Putamen (tissue), 1 donor: Measurements from ENCODE around the gene CTNNA3.
"Not testable (repeated sequence)": the region's sequence is repeated elsewhere in the genome, so short reads cannot be mapped to it uniquely, and the experiment has no call there.

Experiments used
- DNase-seq: peaks from one replicate; pipeline ENCODE4 v3.0.0-alpha.2; 2016; ENCODE audit warnings: low spot score

The CTNNA3 gene

DNA sequence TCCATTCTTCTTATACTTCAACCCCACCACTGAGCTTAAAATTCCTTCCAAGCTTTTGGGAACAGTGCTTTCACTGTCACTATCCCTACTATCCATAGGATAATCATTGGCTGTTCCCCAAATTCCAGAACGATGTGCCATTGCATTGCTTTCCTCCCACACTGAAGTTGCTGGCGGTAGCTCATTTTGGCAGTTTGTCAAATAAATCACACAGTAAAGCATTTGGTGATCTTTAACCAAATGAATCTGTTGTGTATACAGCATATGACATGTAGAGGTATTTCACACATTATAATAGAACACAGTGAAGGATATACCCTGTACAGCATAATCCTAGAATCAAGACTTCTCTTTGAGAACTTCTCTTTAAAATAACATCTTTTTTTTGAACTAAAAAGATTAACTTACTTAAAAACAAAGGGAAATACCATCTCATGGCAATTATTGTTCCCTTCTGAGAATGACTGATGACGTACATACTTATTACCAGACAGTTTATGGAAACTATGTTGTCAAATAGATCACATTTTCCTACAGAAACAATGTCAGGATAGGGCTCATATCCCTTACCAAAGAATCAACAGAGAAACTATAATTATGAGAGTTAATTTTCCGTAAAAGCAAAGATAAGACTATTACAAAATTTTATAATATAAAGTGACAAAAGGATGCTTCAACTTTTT is 93.6 kb downstream of the CTNNA3 start:
- DNase-seq, result no peak

DNA sequence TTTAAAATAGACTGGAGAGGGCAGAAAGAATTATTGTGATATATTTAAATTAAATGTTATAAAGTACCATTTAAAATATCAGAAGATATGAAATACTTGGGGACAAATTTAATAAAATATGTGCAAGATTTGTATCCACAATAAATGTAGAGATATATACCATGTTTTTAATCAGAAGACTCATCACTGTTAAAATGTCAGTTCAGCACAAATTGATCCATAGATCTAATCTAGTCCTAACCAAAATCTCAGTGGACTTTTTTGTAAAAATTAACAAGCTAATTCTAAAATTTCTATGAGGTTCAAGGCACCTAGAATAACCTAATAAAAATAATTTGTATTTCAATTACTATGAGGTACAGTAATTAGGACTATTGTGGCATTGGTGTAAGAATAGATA is 96.4 kb downstream of the CTNNA3 start:
- no peak for DNase-seq

GRCh38 chr10:67596641-67597040 is 99.4 kb downstream of the CTNNA3 start:
- no peak for DNase-seq

- DNase-seq, result no peak
Measured at GRCh38 chr10:67587771-67588170, 108.2 kb downstream of the CTNNA3 start.

DNA sequence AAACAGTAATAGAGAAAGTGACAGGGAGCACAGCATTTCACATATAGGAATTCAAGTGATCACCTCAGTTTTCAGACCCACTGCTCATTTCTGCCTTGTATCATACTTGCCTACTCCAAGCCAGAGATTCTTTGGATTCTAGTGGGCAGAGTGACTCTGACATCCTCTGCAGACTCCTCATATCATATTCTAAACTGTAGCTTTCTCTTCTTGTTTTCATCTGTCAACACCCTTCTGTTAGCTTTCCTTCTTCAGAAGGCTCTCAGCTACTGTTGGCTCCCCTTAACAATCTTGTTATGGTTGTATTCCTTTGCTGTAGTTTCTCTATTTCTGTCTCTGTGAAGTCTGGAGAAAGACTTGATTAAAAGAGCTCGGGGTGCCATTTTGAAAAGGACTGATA is 120.5 kb downstream of the CTNNA3 start:
- no peak for DNase-seq

DNA sequence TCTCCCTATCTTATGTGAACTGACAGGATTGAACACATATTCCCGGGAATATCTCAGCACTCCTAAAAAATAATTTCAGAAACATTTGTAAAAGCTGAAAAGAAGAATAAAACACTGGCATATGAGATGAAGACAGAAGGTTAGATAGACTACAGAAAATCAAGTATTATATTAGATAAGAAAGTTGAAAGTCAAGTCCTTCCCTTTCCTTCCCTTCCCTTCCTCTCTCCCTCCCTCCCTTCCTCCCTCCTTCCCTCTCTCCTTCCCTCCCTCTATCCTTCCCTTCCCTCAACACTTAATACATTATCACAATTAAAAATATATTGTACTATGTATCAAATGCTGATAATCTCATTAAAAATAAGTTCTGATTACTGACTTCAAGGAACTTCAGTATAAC is 122.5 kb downstream of the CTNNA3 start:
- DNase-seq, result no peak

DNA sequence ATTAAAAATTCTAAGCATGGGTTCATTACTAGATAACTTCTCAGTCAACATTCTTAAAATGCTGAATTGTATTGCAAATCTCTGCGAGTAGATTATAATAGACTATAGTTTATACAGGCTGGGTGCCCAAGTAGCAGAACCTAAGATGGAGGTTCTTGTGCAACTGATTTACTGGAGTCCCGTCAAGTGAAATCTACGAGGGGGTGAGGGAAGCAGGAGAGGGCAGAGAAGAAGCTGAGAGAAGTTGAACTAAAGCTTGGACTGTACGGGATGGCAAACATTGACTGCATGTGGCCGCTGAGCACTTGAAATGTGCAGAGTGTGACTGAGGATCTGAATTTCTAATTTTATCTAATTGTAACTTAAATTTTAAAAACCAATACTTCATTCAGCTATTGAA is 124.5 kb downstream of the CTNNA3 start:
- no peak for DNase-seq

- peak; percentile 28 for DNase-seq
Measured at GRCh38 chr10:67558311-67558710, 137.7 kb downstream of the CTNNA3 start.

DNA sequence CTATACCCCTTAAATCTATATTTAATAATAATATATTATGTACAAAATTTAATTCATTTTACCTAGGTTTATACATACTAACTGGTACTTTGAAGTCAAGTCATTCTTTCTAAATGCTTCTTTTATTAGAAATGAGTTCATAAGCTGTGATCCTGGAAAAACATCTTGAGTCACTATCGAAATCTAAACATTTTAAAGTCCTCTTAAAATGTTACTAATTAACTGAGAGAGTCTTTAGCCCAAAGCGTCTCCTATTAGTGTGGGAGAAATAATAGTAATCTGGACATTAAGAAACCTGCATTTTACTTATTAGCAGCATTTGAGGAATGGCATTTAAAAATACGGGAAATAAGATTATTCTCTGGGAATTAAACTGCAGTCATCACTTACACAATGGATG is 142.7 kb downstream of the CTNNA3 start:
- DNase-seq, result no peak

DNA sequence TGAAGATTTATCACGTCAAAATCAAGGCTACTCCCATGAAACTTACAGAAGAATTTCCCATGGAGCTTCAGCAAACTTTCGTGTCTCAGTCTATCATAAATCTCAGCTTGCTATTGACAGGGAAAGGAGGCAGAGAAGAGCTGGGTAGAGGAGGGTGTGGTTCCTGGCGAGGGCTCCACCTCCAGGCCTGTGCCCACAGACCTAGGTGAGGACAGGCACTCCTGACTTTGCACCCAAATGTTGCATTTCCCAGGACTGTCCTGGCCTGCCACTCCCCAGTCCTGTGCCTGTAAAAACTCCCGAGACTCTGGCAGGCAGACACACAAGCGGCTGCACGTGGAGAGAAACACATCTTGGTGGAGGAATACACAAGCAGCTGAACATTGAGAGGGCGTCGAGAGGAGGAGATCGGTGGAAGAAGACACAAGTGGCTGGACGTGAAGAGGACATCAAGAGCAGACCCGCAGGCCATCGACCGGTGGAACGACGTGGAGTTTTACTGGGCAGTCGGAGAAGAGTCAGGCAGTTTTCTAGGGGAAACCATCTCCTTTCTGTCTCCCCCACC is 145.1 kb downstream of the CTNNA3 start:
- no peak for DNase-seq

- no peak for DNase-seq
Measured at GRCh38 chr10:67550046-67550445, 145.9 kb downstream of the CTNNA3 start.

- DNase-seq, result no peak
Measured at GRCh38 chr10:67549390-67549789, 146.6 kb downstream of the CTNNA3 start.

GRCh38 chr10:67541411-67541810 is 154.6 kb downstream of the CTNNA3 start:
- DNase-seq, result no peak

GRCh38 chr10:67539312-67539711 is 156.7 kb downstream of the CTNNA3 start:
- DNase-seq, result no peak

DNA sequence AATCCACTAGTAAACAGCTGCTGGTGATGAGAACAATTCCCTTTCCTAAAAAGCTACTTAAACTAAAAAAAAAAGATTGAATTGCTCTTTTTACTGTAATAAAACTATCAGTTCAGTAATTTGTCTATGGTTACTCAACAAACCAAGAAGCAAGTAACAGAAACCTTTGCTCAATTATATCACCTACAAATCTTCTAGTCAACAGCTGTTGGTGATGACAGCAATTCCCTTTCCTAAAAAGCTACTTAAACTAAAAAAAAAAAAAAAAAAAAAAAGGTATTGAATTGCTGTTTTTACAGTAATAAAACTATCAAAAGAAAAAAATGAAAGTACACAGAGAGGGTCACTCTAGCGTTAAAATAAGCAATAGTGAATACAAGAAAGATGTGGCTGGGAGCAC is 158.1 kb downstream of the CTNNA3 start:
- no peak for DNase-seq

GRCh38 chr10:67533376-67533775 is 162.6 kb downstream of the CTNNA3 start:
- DNase-seq, result no peak

DNA sequence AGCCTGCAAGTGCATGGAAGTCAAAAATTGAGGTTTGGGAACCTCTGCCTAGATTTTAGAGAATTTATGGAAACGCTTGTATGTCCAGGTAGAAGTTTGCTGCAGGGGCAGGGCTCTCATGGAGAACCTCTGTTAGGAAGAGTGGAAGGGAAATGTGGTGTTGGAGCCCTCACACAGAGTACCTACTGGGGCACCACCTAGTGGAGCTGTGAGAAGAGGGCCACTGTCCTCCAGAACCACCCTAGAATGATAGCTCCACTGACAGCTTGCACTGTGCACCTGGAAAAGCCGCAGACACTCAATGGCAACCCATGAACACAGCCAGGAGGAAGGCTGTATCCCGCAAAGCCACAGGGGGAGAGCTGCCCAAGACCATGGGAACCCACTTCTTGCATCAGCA is 165.0 kb downstream of the CTNNA3 start:
- not testable (repeated sequence) for DNase-seq

- no peak for DNase-seq
Measured at GRCh38 chr10:67527351-67527750, 168.6 kb downstream of the CTNNA3 start.

DNA sequence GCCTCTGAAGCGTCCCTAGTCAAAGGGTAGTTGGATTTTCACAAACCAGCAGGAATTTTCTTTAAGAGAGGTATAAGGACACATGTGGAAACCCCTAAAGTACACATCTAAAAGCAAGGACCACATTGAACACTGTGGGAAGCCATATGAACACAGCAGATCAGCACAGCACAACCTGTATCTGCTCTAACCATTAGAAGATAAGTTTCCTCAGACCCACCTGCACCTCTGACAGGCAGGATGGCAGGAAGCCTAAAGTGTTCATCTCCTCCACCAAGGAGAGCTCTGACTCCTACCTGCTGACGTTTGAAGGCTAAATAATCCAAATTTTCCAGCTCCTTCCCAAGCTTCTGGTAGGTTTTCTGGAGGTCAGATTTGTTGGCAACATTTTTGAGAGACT is 174.4 kb downstream of the CTNNA3 start:
- no peak for DNase-seq

DNA sequence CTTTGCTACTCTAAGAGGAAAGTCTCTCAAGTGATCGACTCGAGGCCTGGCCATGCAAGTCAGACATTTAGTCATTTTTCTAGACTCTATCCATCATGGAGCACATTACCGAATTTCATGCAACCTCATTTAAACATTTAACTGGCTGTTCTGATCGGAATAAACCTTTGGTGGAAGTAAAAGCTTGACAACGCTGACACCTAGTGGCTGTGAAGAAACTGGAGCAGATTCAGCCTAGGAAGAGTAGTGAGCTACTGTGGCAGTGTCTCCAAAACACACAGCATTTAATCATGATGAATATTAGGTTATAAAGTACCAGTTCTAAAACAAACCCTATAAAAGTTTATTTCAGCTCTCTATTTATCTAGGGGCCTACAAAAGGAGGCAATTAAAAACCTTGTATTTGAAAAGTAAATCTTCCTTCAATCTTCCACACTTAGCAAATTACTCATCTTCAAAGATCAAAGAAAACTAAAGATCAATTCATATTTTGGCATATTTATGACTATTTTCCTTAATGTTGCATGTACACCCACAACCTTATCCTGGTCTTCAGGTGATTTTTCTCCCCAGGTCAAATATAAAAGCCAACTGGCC is 175.0 kb downstream of the CTNNA3 start:
- peak; percentile 82 for DNase-seq

DNA sequence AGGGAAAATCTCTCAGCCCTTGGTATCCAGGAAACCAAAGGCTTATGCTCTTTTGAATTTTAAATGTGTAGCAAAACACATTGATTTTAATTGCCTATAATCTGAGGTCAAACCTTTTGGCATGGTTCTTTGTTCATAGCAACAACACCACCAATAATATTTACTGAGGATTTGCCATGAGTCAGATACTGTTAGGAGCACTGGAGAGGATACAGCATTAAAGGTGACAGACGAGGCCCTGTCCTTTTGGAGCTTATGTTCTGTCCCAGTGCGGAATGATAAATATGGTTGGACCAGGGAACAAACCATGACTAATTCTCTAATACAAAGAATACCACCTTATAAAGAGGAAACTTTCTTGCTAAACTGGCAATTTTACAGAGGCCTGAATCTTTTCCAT is 176.6 kb downstream of the CTNNA3 start:
- no peak for DNase-seq

GRCh38 chr10:67518756-67519155 is 177.2 kb downstream of the CTNNA3 start:
- DNase-seq, result no peak

- DNase-seq, result no peak
Measured at GRCh38 chr10:67518043-67518442, 178.0 kb downstream of the CTNNA3 start.

GRCh38 chr10:67506757-67507091 is 189.3 kb downstream of the CTNNA3 start:
- DNase-seq, result no peak
